KMS-11 (cell line): Measurements from ENCODE around the gene HIBADH.

Source experiments
- H2AFZ ChIP-seq: fragments of 200-600 bp; sonication (generic); 2 replicates; pipeline ENCODE4 v1.6.1; 2016; ENCODE audit warnings: antibody characterized with exemption, mixed run types, low read depth
- H3K27ac ChIP-seq: fragments of 200-600 bp; sonication (generic); 2 replicates; pipeline ENCODE4 v1.6.1; 2016; ENCODE audit warnings: mild to moderate bottlenecking, mixed run types
- H3K27me3 ChIP-seq: fragments of 200-600 bp; sonication (generic); 2 replicates; pipeline ENCODE4 v1.6.1; 2017; ENCODE audit warnings: mild to moderate bottlenecking, low read depth, mixed run types, moderate library complexity; ENCODE audit not compliant: insufficient read depth
- H3K36me3 ChIP-seq: fragments of 200-600 bp; sonication (generic); 2 replicates; pipeline ENCODE4 v1.6.1; 2017; ENCODE audit warnings: mild to moderate bottlenecking, mixed run types; ENCODE audit not compliant: insufficient read depth
- H3K4me1 ChIP-seq: fragments of 200-600 bp; sonication (generic); 2 replicates; pipeline ENCODE4 v1.6.1; 2016; ENCODE audit warnings: mild to moderate bottlenecking, low read depth, mixed run types; ENCODE audit not compliant: poor library complexity, severe bottlenecking
- H3K4me2 ChIP-seq: fragments of 200-600 bp; sonication (generic); 2 replicates; pipeline ENCODE4 v1.7.0; 2016; ENCODE audit warnings: mild to moderate bottlenecking, mixed run types
- H3K4me3 ChIP-seq: fragments of 200-600 bp; sonication (generic); IDR thresholded peaks from 2 replicates; pipeline ENCODE4 v1.6.1; 2017; ENCODE audit warnings: low read depth, low read length, mixed read lengths; ENCODE audit not compliant: insufficient read depth
- H3K79me2 ChIP-seq: fragments of 200-600 bp; sonication (generic); 2 replicates; pipeline ENCODE4 v1.6.1; 2016; ENCODE audit warnings: low read depth, mixed run types; ENCODE audit not compliant: insufficient read depth
- H3K9ac ChIP-seq: fragments of 200-600 bp; sonication (generic); 2 replicates; pipeline ENCODE4 v1.6.1; 2016; ENCODE audit warnings: mild to moderate bottlenecking, mixed run types
- H4K20me1 ChIP-seq: fragments of 200-600 bp; sonication (generic); 2 replicates; pipeline ENCODE4 v1.6.1; 2016; ENCODE audit warnings: mild to moderate bottlenecking, mixed run types; ENCODE audit not compliant: insufficient read depth
- TF ChIP-seq, protein P1 (sequence below): fragments of 200-600 bp; sonication (generic); conservative IDR thresholded peaks from 2 replicates; pipeline ENCODE4 v1.6.1; 2017; ENCODE audit warnings: low read depth, mild to moderate bottlenecking, antibody characterized with exemption, low read length, moderate library complexity, mixed read lengths

Gene HIBADH

GRCh38 chr7:27651702-27652101 lies 11.0 kb downstream of the HIBADH start:
- Histone ChIP-seq H3K27me3 (no peaks in the 10 kb centered on the region), H3K27ac (no peak overlapping the region), H3K36me3 (no peaks in the 10 kb centered on the region), H3K79me2 (no peaks in the 10 kb centered on the region), H3K9ac (no peak overlapping the region), H3K4me2 (no peak overlapping the region), H3K4me1 (no peaks in the 10 kb centered on the region), H3K4me3 (no peak overlapping the region), H2AFZ (no peak overlapping the region), H4K20me1 (no peaks in the 10 kb centered on the region)
- TF ChIP-seq, protein P1, sequence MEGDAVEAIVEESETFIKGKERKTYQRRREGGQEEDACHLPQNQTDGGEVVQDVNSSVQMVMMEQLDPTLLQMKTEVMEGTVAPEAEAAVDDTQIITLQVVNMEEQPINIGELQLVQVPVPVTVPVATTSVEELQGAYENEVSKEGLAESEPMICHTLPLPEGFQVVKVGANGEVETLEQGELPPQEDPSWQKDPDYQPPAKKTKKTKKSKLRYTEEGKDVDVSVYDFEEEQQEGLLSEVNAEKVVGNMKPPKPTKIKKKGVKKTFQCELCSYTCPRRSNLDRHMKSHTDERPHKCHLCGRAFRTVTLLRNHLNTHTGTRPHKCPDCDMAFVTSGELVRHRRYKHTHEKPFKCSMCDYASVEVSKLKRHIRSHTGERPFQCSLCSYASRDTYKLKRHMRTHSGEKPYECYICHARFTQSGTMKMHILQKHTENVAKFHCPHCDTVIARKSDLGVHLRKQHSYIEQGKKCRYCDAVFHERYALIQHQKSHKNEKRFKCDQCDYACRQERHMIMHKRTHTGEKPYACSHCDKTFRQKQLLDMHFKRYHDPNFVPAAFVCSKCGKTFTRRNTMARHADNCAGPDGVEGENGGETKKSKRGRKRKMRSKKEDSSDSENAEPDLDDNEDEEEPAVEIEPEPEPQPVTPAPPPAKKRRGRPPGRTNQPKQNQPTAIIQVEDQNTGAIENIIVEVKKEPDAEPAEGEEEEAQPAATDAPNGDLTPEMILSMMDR, result no peak

GRCh38 chr7:27650283-27650682 lies 12.4 kb downstream of the HIBADH start:
- Histone ChIP-seq H3K36me3 (no peaks in the 10 kb centered on the region), H4K20me1 (no peaks in the 10 kb centered on the region), H3K4me3 (no peak overlapping the region), H3K4me2 (no peak overlapping the region), H3K27me3 (no peaks in the 10 kb centered on the region), H3K79me2 (no peaks in the 10 kb centered on the region), H3K4me1 (no peaks in the 10 kb centered on the region), H3K9ac (no peak overlapping the region), H2AFZ (no peak overlapping the region), H3K27ac (no peak overlapping the region)
- TF ChIP-seq, protein P1, result no peak

DNA sequence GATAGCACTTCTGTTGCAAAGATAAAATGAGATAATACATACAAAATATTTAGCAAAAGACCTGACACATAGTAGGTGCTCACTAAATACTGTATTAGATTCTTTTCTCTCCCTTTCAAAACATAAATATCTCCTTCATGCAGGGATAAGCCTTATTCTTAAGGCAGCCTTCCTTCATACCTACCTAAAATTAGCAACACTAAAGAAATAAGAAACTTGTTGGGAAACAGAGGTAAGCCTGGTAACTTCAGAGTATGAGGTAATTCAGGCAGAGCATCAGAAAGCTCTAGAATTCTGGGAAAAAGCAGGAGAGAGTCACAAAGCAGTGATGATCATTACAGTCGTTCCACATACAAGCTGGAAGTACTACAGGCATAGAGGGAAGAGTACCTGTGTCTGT lies 15.2 kb downstream of the HIBADH start:
- no peaks in the 10 kb centered on the region for H4K20me1 ChIP-seq
- H3K9ac ChIP-seq, result no peak overlapping the region
- TF ChIP-seq, protein P1, result no peak
- no peaks in the 10 kb centered on the region for H3K79me2 ChIP-seq
- H3K4me1 ChIP-seq, result no peaks in the 10 kb centered on the region
- H3K36me3 ChIP-seq, result no peaks in the 10 kb centered on the region
- H3K27me3 ChIP-seq, result no peaks in the 10 kb centered on the region
- no peak overlapping the region for H3K4me3 ChIP-seq
- H3K4me2 ChIP-seq, result no peak overlapping the region
- no peak overlapping the region for H2AFZ ChIP-seq
- H3K27ac ChIP-seq, result no peak overlapping the region

DNA sequence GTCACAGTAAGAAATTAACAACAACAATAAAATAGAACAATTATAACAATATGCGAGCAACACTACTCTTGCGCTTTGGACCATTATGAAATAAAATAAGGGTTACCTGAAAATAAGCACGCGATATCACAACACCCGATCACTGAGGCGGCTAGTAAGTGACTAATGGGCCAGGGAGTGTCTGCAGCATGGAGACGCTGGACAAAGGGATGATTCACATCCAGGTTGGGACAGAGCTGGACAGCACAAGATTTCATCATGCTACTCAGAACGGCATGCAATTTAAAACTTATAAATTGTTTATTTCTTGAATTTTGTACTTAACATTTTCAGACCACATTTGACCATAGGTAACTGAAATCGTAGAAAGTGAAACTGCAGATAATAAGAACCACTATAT lies 15.6 kb downstream of the HIBADH start:
- Histone ChIP-seq H3K36me3 (no peaks in the 10 kb centered on the region), H3K4me2 (no peak overlapping the region), H3K4me1 (no peaks in the 10 kb centered on the region), H3K4me3 (no peak overlapping the region), H4K20me1 (no peaks in the 10 kb centered on the region), H3K27me3 (no peaks in the 10 kb centered on the region), H2AFZ (no peak overlapping the region), H3K27ac (no peak overlapping the region), H3K79me2 (no peaks in the 10 kb centered on the region), H3K9ac (no peak overlapping the region)
- TF ChIP-seq, protein P1, result no peak
